Natural killer cell (primary cell): ENCODE results near the gene TNNI3. TPM values are rescaled to one million over a fixed set of nuclear protein-coding genes. Genes with fewer than 3 reads are reported as not detected.

Experiments
- ATAC-seq, 3 donors: fragments of 150-1000 bp in 2 of 3; fragments of 200-7000 bp in 1 of 3; cut with Tn5 transposase; 1 replicate in 1 of 3; 2 replicates in 2 of 3; pipeline ENCODE4 v1.10.0; 2021; ENCODE audit warnings: mild to moderate bottlenecking in 2 of 3, moderate library complexity in 2 of 3
- DNase-seq, 2 donors: peaks; one replicate each; pipeline versions ENCODE4 v3.0.0 to v3.0.0-alpha.2; 2013 to 2021; ENCODE audit warnings: mixed read lengths in 1 of 2
- H3K27ac ChIP-seq: one replicate; pipeline ENCODE4 v1.5.1; 2013; ENCODE audit warnings: mild to moderate bottlenecking, low read length
- H3K27me3 ChIP-seq: one replicate; pipeline ENCODE4 v1.6.1; 2013; ENCODE audit warnings: low read length; ENCODE audit not compliant: control insufficient read depth, insufficient read depth
- H3K36me3 ChIP-seq: one replicate; pipeline ENCODE4 v1.6.1; 2013; ENCODE audit warnings: low read length; ENCODE audit not compliant: control insufficient read depth, insufficient read depth
- H3K4me1 ChIP-seq: one replicate; pipeline ENCODE4 v1.6.1; 2013; ENCODE audit warnings: low read length; ENCODE audit not compliant: control insufficient read depth, insufficient read depth
- H3K4me3 ChIP-seq: one replicate; pipeline ENCODE4 v1.5.1; 2013; ENCODE audit warnings: low read length
- H3K9me3 ChIP-seq: one replicate; pipeline ENCODE4 v1.6.1; 2013; ENCODE audit warnings: low read length; ENCODE audit not compliant: control insufficient read depth, insufficient read depth
- H3K27ac Mint-ChIP-seq, 2 donors: one replicate each; pipeline ENCODE4 v1.8.0; 2022; ENCODE audit warnings: mild to moderate bottlenecking in 2 of 2, mixed read lengths in 2 of 2, moderate library complexity in 1 of 2
- H3K27me3 Mint-ChIP-seq, 2 donors: one replicate each; pipeline ENCODE4 v1.8.0; 2022; ENCODE audit warnings: low read depth in 2 of 2, mixed read lengths in 2 of 2
- H3K36me3 Mint-ChIP-seq: one replicate; pipeline ENCODE4 v1.8.0; 2022; ENCODE audit warnings: mixed read lengths
- H3K4me1 Mint-ChIP-seq, 2 donors: one replicate each; pipeline ENCODE4 v1.8.0; 2022; ENCODE audit warnings: mixed read lengths in 2 of 2
- H3K4me3 Mint-ChIP-seq: one replicate; pipeline ENCODE4 v1.8.0; 2022; ENCODE audit warnings: mild to moderate bottlenecking, moderate library complexity, mixed read lengths
- H3K9me3 Mint-ChIP-seq, 2 donors: one replicate each; pipeline ENCODE4 v1.8.0; 2022; ENCODE audit warnings: mixed read lengths in 2 of 2
- WGBS: methylation state at CpG from one replicate; pipeline ENCODE4 v1.1.7; 2013; ENCODE audit warnings: missing lambda C conversion rate; ENCODE audit not compliant: insufficient coverage; 5-methylcytosine and 5-hydroxymethylcytosine counted together
- intact Hi-C: fragments of 100-400 bp; cut with micrococcal nuclease; formaldehyde crosslinking; loops from one replicate; pipeline ENCODE4 v1.14.2; 2022
- total RNA-seq, 4 donors: library from RNA; stranded (reverse); fragments of 120-200 nt in 1 of 4; gene quantifications; one replicate each; pipeline versions ENCODE4 v1.2.3 to v1.2.4, GENCODE V29; 2013 to 2022
- TF ChIP-seq, protein P1 (sequence below): fragments of 200-600 bp; IDR thresholded peaks from one replicate; pipeline ENCODE4 v1.8.0; 2022; ENCODE audit warnings: antibody characterized with exemption

TNNI3 gene
- total RNA-seq, 3 donors from 2014 or later (not counting 1 experiment from before 2014, with no cell fraction given) = 0.94 TPM; not detected in 2

DNA sequence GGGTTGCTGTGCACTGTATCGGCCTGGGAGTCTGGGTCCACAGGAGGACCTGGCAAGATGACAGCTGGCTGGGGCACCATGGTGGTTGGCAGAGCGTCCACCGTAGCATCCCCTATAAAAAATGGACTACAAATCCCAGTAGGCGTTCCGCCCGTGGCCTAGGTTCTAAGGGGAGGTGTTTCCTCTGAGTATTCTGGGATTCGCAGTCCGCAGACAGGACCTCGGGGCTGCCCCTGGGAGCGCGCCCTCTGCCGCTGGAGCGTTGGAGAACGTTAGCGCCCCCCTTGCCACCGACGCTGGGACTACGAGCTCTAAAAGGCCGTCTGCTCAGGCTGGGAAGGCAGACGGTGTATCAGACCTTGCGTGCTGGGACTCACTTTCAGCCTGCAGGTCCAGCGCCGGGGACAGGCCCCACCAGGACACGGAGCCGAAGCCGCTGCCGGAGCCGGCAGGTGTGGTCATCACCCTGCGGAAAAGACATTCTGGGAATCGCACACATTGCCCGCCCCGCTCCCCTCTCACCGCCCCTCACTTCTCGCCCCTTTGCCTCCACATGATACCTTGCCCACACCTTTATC is 8.5 kb upstream of the TNNI3 start:
- H3K4me1 ChIP-seq = peaks cover 17% of the 10 kb centered on the region
- peak in 1 of 2 donors; percentile 78 for DNase-seq
- peaks cover 37% of the 10 kb centered on the region for H3K27me3 ChIP-seq
- no peaks in the 10 kb centered on the region for H3K9me3 ChIP-seq
- H3K27ac ChIP-seq = no peak overlapping the region
- Mint-ChIP-seq H3K4me3 (peak overlapping the region; percentile 47), H3K36me3 (no peaks in the 10 kb centered on the region), H3K27me3 (peaks cover 49 to 57% of the 10 kb centered on the region in 2 donors), H3K4me1 (peaks cover 13 to 14% of the 10 kb centered on the region in 2 donors), H3K9me3 (no peaks in the 10 kb centered on the region), H3K27ac (peak overlapping the region; percentile 16 to 83)
- peak; percentile 60 to 85 (median 60) for ATAC-seq
- no peak overlapping the region for H3K4me3 ChIP-seq
- intact Hi-C loops = loop anchor here (10.0 kb wide), 1 partner anchor 81 kb away; no protein-coding TSS in a partner anchor
- TF ChIP-seq, protein P1, sequence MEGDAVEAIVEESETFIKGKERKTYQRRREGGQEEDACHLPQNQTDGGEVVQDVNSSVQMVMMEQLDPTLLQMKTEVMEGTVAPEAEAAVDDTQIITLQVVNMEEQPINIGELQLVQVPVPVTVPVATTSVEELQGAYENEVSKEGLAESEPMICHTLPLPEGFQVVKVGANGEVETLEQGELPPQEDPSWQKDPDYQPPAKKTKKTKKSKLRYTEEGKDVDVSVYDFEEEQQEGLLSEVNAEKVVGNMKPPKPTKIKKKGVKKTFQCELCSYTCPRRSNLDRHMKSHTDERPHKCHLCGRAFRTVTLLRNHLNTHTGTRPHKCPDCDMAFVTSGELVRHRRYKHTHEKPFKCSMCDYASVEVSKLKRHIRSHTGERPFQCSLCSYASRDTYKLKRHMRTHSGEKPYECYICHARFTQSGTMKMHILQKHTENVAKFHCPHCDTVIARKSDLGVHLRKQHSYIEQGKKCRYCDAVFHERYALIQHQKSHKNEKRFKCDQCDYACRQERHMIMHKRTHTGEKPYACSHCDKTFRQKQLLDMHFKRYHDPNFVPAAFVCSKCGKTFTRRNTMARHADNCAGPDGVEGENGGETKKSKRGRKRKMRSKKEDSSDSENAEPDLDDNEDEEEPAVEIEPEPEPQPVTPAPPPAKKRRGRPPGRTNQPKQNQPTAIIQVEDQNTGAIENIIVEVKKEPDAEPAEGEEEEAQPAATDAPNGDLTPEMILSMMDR = no peak
- no peaks in the 10 kb centered on the region for H3K36me3 ChIP-seq
- WGBS = 3% methylated on average over 34 of the region's 34 CpGs

DNA sequence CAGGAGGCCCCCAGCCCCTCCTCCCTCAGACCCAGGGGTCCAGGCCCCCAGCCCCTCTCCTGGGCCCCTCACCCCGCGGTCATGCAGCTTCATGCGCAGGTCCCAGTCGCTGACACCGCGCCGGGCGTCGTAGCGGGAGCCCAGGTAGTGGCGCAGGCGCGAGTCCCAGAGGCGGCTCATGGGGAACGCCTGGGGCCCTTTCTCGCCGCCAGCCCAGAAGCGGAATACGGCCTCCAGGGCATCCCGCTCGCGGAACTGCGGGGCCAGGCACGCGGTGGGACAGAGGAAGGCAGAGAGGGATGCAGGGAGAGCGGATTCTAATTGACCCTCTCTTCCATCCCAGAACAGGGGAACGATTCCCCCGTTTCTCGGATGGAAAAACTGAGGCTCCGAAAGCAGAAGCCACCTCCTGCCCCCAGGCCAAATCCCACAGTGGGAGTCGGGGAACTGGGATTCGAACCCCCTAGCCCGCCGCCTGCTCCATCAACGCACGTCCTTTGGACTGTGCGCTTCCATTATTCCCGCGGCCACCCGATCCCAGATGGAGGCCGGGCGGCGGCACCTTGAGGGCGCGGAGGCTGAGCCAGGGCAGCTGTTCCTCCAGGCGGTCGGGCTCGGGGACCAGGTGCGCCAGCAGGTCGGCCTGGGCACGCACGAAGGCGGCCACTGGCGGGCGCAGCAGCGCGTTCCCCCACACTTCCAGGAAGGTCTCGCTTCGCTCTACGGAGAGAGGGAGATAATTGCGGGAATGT is 4.2 kb upstream of the TNNI3 start:
- no peaks in the 10 kb centered on the region for H3K9me3 Mint-ChIP-seq
- H3K4me1 ChIP-seq = peaks cover 22% of the 10 kb centered on the region
- WGBS = 32% methylated on average over 56 of the region's 61 CpGs
- peaks cover 26 to 38% of the 10 kb centered on the region in 2 donors for H3K27me3 Mint-ChIP-seq
- peaks cover 35% of the 10 kb centered on the region for H3K27me3 ChIP-seq
- intact Hi-C loops = loop anchor here (2.0 to 10.0 kb wide), 2 partner anchors 77 to 279 kb away; no protein-coding TSS in a partner anchor
- H3K4me3 ChIP-seq = no peak overlapping the region
- no peaks in the 10 kb centered on the region for H3K36me3 ChIP-seq
- no peak overlapping the region for H3K27ac ChIP-seq
- no peak for DNase-seq
- H3K9me3 ChIP-seq = no peaks in the 10 kb centered on the region
- no peak for ATAC-seq
- H3K36me3 Mint-ChIP-seq = no peaks in the 10 kb centered on the region
- H3K27ac Mint-ChIP-seq = no peak overlapping the region
- no peak overlapping the region for H3K4me3 Mint-ChIP-seq
- peaks cover 7 to 17% of the 10 kb centered on the region in 2 donors for H3K4me1 Mint-ChIP-seq
- TF ChIP-seq, protein P1 = no peak

DNA sequence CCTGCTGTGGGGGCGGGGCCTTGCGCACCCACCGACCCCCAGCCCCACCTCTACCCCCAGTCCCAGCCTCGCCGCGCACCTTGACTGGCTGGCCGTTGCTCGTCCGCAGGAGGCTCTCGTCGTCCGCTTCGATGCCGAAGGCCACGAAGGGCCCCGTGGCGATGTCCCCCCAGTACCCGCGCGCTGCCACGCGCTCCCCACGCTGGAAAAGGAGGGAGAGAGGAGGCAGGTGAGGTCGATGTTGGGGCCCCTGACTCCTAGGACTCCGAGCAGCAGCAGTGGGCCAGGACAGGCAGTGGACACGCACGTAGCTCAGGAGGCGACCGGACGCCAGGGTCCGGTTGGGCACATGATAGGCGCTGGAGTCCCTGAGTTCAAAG is 3.4 kb upstream of the TNNI3 start:
- H3K4me1 Mint-ChIP-seq = peaks cover 0 to 16% of the 10 kb centered on the region in 2 donors
- WGBS = 31% methylated on average over 32 of the region's 32 CpGs
- TF ChIP-seq, protein P1 = no peak
- no peaks in the 10 kb centered on the region for H3K36me3 ChIP-seq
- H3K27ac ChIP-seq = no peak overlapping the region
- ATAC-seq = no peak
- no peaks in the 10 kb centered on the region for H3K9me3 ChIP-seq
- no peaks in the 10 kb centered on the region for H3K36me3 Mint-ChIP-seq
- no peaks in the 10 kb centered on the region for H3K9me3 Mint-ChIP-seq
- intact Hi-C loops = loop anchor here (2.0 to 10.0 kb wide), 2 partner anchors 76 to 278 kb away; no protein-coding TSS in a partner anchor
- H3K4me3 ChIP-seq = no peak overlapping the region
- peaks cover 22% of the 10 kb centered on the region for H3K4me1 ChIP-seq
- H3K27ac Mint-ChIP-seq = peak overlapping the region in 1 of 2 donors; percentile 45
- H3K4me3 Mint-ChIP-seq = no peak overlapping the region
- DNase-seq = no peak
- peaks cover 18 to 35% of the 10 kb centered on the region in 2 donors for H3K27me3 Mint-ChIP-seq
- H3K27me3 ChIP-seq = peaks cover 33% of the 10 kb centered on the region
